Stimulated activated CD4-positive, alpha-beta T cell treated with anti-CD3 and anti-CD28 coated beads, Interleukin-2, amount 100 ng/mL, for 24 hours (primary cell): ENCODE results near the gene SARDH.
"Not testable (repeated sequence)": the region's sequence is repeated elsewhere in the genome, so short reads cannot be mapped to it uniquely, and the experiment has no call there.

Experiments
- DNase-seq, 2 donors: peaks; one replicate each; pipeline ENCODE4 v3.0.0-alpha.2; 2020

The SARDH gene

DNA sequence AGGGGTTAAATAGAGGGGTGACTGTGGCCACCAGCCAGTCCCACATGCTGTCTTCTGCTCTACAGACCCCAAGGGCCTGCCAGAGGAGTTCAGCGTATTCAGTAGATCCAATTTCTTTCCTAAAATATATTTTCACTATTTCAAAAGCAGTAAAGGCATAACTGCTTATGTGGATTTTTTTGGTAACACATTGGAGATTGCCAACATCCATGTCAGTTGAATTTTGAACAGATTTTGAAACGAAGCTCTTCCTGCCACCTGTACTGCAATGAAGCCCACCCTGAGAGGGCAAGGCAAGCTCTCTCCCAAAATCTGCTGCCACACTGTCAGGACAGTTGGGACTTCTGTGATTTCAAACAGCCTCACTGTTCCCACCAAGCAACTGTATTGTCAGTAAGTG is 37.1 kb upstream of the SARDH start:
- DNase-seq: no peak

GRCh38 chr9:133774799-133775198 is 36.6 kb upstream of the SARDH start:
- DNase-seq: no peak

- DNase-seq: no peak
Observed at GRCh38 chr9:133773889-133774655, 35.9 kb upstream of the SARDH start.

DNA sequence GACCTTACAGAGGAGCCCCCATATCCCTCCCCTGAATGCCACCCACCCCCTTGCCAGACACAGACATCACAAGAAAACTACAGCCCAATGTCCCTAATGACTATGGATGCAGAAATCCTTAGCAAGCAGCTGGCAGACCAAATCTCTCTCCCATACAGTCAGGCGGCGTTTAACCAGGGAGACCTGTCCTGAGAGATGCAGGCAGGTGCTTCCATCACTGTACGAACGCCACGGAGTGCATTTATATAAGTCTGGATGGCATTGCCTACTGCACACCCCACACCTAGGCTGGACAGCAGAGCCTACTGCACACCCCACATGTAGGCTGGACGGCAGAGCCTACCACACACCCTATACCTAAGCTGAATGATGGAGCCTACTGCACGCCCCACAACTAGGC is 34.4 kb upstream of the SARDH start:
- no peak for DNase-seq

DNA sequence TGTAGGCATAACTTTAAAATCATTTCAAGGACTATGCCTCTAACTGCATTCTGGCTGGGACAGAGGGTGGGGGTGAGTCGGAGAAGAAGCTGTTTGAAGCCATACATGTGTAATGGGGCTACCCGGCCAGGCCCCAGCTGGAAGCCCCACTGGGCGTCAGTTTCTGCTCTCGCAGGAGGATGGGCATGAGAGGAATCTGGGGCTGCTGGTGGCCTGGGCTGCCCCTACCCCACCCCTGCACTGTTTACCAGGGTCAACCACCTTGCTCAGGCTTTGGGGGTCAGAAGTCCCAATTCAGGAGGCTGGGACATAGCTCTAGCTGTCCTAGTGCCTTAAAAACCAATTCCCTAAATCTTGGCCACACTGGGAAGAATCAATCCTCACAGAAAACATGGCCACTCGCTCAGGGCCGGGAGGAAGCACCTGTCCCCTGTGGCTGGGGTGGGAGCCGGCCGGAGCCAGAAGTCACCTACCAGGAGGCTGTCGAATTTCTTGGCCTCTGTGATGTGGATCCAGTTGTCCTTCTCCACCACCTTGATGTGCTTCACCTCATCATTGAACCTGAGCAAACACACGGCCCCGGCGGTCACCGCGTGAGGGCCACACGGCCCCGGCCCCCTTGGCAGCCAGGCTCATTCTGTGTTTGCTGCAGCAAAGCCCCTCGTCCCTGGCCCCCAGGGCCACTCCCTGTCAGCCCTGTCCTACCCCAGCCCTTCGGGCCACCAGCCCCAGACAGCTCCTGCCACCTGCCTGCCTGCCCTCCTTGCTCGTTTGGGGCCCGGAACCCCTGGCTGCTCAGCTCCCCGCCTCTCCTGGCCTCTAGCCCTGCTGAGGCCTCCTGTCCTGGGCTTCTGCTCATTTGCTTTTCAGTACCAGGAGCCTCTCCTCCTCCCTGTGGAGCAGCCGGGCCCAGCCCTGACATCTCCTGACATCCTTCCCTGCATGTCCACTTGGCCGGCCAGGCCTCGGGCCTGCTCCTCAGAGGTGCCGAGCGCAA is 33.6 kb upstream of the SARDH start:
- no peak for DNase-seq

GRCh38 chr9:133770076-133770777 is 32.1 kb upstream of the SARDH start:
- DNase-seq: no peak

GRCh38 chr9:133769511-133770075 is 31.4 kb upstream of the SARDH start:
- DNase-seq: no peak

DNA sequence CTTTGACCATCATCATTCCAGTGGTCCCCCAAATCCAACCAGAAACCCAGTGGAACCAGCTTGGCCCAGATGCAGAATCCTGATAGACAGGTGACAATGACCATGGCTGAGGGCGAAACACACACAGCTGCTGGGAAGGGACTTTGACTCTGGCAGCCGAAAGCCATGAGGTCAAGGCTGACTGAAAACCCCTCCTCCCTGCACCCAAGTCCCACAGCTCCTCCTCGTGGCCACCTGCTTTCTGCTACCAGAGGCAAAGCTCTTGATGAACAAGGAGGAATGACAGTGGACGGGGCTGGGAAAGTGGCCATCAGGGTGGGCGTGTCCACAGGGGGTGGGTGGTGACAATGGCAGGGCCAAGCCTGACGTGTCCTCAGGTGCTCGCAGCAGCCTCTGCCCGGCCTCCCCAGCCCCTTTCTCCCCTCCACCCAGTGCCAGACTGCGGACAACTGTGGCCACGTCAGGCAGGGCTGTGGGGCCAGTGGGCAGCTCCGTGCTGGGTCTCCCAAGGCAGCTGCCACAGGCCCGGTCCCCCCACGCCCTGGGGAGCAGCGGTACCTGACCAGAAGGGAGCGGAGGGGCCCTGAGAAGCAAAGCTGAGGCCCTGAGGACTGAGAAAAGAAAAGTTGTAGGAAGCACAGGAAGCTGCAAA is 30.8 kb upstream of the SARDH start:
- DNase-seq: no peak

- DNase-seq: no peak
Observed at GRCh38 chr9:133768371-133768858, 30.3 kb upstream of the SARDH start.

GRCh38 chr9:133767625-133768024 is 29.5 kb upstream of the SARDH start:
- no peak for DNase-seq

DNA sequence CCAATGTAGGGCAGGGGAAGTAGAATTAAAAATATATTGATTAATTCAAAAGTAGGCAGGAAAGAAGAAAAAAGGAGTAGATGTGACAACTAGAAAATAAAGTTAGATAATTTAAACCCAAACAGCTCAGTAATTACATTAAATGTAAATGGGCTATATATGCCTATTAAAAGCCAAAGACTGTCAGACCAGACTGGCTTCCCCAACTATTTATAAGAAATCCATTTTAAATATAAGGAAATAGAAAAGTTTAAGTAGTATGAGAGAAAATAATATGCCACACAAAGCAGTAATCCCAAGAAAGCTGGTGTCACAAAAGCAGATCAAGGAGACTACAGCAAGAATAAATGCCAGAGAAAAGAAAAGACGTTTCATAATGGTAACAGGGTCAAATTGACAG is 28.9 kb upstream of the SARDH start:
- no peak for DNase-seq

- not testable (repeated sequence) for DNase-seq
Observed at GRCh38 chr9:133766234-133766633, 28.1 kb upstream of the SARDH start.

DNA sequence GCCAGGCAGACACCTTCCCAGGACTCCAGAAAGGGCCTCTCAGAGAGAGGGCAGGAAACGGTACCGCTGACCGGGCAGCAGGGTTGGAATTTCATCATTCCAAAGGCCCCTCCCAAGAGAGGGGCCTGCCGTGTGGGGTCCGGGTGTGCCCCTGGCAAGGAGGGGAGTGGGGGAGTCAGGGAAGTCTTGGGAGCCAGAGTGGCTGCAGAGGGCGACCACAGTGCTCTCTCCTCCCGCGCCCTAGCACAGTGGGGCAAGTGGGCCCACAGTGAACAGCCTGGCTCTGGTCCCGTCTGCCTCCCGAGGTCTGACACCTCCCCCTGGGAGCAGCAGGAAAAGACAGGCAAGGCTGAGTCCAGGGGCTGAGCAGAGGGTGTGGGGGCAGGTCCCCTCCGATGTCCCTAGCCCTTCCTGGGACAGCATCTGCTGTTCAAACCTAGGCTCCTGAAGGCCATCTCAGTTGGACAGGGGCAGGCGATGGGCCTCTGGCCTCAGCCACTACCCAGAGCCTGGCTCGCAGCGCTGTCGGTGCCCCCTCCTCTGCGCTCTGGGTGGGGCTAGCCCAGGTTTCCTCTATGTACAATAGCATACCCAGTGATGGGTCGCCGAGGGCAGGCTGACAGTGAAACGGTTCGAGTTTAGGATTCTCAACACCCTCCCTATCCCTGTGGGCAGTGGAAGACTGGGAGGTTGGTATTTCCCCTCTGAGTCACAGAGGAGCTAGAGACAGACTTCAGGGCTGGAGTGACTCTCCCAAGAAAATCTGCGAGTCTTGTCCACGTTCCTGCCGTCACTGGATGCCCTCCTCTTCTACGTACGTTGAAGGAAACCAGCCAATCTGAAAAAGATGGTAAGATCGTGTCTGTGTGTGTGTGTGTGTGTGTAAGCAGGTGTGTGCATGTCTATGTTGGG is 25.4 kb upstream of the SARDH start:
- no peak for DNase-seq

DNA sequence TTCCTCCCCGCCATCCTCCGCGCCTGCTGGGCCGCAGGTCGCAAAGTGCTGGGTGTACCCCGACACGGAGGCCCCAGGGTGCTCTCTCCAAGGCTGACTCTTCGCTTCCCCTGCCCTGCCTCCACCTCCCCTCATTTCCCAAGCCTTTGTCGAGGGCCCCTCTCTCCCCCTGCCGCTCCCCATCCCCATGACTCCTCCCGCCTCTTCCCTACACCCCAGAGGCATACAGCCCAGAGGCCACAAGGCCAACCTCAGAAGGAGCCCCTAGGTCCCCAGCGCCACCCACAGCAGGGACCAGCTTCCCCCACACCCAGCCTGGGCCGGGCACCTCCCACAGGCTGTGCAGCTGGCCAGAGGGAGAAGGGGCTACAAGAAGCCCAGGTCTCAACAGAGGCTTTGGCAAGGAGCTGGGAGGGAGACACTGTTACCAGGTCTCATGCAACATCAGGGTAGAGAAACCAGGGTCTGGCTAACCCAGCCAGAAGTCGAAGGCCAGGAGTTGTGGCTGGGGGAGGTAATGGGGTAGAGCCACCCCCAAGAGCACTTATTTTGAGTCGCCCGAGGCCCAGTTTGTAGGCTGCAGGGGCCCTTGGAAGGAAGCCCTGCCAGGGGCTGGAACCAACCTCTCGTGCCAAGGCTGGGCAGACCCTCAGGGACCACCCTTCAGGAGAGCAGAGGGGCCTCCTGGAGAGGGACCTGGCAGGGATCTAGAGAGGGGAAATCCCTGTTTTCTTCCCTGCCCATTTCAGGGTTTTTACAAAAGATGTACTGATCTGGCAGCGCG is 24.5 kb upstream of the SARDH start:
- no peak for DNase-seq

DNA sequence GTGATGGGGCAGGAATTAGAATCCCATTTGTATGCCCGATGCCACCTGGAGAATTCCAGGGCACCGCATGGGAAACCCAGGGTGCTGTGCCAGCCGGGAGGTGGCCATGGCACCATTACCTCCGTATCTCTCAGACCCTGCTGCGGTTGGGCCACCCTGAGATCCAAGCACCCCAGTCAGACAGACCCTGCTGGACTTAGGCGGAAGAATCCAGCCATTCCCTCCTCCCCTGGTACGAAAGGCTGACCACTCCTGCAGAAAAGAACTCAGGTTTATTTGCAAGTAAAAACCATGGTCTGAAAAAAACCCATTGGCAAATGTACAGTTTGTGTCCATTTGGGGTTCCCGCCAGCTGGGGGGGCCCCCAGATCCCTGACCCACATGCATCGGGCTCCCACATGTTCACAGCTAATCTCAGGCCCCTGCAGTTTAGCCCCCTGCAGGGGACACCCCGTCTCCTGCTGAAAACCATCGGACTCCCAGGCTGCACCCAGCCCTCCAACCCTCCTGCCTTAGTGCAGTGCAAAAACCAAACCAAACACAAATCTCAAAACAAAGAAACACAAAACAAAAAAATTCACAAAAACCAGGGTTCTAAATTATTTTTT is 23.6 kb upstream of the SARDH start:
- DNase-seq: no peak

- DNase-seq: no peak
Observed at GRCh38 chr9:133760713-133761290, 22.6 kb upstream of the SARDH start.

- DNase-seq: no peak
Observed at GRCh38 chr9:133759946-133760345, 21.8 kb upstream of the SARDH start.

DNA sequence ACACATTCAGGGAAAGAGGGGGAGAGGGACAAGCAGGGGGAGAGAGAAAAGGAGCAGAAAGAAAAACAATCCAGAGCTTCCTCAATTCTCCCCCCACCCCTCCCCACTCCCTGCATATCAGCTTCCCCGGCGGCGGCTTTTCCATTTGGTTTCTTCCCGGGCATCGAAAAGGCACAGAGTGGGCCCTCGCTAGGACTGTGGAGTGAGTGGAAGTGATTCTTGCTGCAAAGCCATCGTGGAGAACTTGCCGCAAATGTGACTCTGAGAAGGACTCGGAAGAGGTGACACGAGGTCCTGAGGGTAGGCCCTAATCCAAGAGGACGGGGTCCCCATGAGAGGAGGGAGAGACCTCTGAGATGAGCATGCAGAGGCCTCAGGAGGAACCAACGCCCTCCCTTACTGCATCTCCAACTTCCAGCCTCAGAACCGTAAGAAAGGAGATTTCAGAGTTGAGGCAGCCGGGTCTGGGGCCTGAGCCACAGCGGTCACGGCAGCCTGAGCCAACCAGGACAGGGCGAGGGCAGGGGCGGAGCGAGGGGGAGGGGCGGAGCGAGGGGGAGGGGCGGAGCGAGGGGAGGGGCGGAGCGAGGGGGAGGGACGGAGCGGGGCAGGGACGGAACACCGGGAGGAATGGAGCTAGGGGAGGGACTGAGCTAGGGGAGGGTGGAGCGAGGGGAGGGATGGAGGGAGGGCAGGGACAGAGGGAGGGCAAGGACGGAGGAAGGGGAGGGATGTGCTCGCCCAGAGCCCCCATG is 21.2 kb upstream of the SARDH start:
- DNase-seq: no peak

- no peak for DNase-seq
Observed at GRCh38 chr9:133758228-133758627, 20.1 kb upstream of the SARDH start.
